Measurements from ENCODE around the gene TMEM217. TPM values are rescaled to one million over a fixed set of nuclear protein-coding genes. Genes with fewer than 3 reads are reported as not detected.

Gene TMEM217
- polyA plus RNA-seq, 3 donors, result 0.09 to 0.29 TPM; not detected in 1

DNA sequence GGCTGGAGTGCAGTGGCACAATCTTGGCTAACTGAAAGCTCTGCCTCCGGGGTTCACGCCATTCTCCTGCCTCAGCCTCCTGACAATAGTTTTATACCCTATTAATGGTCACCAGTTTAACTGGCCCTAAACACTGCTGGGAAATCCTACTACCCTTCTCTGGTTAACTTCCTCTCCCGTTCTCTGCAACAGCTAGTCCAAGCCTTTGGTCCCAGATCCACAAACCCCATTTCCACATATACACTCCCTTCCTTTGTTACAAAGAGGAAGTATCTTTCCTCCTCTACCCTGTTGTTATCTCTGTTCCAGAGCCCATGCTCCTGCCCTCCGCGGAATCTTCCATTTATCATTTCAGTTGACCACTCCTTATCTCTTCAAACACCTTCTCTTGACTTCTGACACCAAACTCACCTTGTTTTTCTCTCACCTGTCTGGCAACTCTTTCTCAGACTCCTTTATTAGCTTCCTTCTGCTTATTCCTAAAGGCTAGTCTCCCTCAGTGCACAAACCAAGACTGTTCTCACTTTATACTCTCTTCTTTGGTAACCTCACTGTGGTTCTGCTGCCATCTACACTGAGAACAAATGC, 25.4 kb downstream of the TMEM217 start:
- H3K9me3 ChIP-seq (replicated peaks in 1 of 2; ENCODE audit: control insufficient read depth in 1 of 2, insufficient read depth in 1 of 2, low read length in 2 of 2), result no peaks in the 10 kb centered on the region
- no peak for DNase-seq
- TF ChIP-seq, protein P1, sequence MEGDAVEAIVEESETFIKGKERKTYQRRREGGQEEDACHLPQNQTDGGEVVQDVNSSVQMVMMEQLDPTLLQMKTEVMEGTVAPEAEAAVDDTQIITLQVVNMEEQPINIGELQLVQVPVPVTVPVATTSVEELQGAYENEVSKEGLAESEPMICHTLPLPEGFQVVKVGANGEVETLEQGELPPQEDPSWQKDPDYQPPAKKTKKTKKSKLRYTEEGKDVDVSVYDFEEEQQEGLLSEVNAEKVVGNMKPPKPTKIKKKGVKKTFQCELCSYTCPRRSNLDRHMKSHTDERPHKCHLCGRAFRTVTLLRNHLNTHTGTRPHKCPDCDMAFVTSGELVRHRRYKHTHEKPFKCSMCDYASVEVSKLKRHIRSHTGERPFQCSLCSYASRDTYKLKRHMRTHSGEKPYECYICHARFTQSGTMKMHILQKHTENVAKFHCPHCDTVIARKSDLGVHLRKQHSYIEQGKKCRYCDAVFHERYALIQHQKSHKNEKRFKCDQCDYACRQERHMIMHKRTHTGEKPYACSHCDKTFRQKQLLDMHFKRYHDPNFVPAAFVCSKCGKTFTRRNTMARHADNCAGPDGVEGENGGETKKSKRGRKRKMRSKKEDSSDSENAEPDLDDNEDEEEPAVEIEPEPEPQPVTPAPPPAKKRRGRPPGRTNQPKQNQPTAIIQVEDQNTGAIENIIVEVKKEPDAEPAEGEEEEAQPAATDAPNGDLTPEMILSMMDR (IDR thresholded peaks at IDR 0.05), result no peak
- peaks cover 0 to 3% (median 2%) of the 10 kb centered on the region in 3 donors for H3K27me3 Mint-ChIP-seq (ENCODE audit: low read depth in 3 of 3)
- peaks cover 5% of the 10 kb centered on the region for H3K4me1 Mint-ChIP-seq
- no peak overlapping the region for H3K27ac ChIP-seq (ENCODE audit: low read depth in 1 of 2, low read length in 2 of 2)
- no peaks in the 10 kb centered on the region for H3K4me1 ChIP-seq (ENCODE audit: control insufficient read depth in 1 of 2, insufficient read depth in 2 of 2, low read length in 2 of 2)
- no peak overlapping the region for H2AFZ ChIP-seq (ENCODE audit: insufficient read depth, low read depth, low read length, poor library complexity, severe bottlenecking)
- H3K4me3 ChIP-seq (replicated peaks in 1 of 3; ENCODE audit: low read depth in 2 of 3, low read length in 3 of 3), result no peak overlapping the region
- no peaks in the 10 kb centered on the region for H3K36me3 ChIP-seq (replicated peaks in 1 of 2; ENCODE audit: control insufficient read depth in 1 of 2, insufficient read depth in 2 of 2, low read length in 2 of 2)
- intact Hi-C loops (cut with micrococcal nuclease), result no loop called here
- 75% methylated on average over 5 of the region's 5 CpGs for WGBS (ENCODE audit: insufficient coverage)
- peaks cover 0 to 2% (median 0%) of the 10 kb centered on the region in 7 donors for H3K9me3 Mint-ChIP-seq
- no peaks in the 10 kb centered on the region for H3K36me3 Mint-ChIP-seq
- no peak overlapping the region for H3K4me2 ChIP-seq (replicated peaks; ENCODE audit: extremely low read depth, low read length, poor library complexity, severe bottlenecking)
- H3K27me3 ChIP-seq (ENCODE audit: control insufficient read depth in 2 of 2, insufficient read depth in 2 of 2, low read length in 2 of 2), result no peaks in the 10 kb centered on the region
- no peaks in the 10 kb centered on the region for H3K79me2 ChIP-seq (ENCODE audit: insufficient read depth, low read length)
- H4K20me1 ChIP-seq (ENCODE audit: insufficient read depth, low read length), result no peaks in the 10 kb centered on the region
- H3K4me3 Mint-ChIP-seq, result no peak overlapping the region
- no peak overlapping the region for H3K27ac Mint-ChIP-seq
- H3K9ac ChIP-seq (ENCODE audit: insufficient read depth, low read length, poor library complexity, severe bottlenecking), result no peak overlapping the region

- intact Hi-C loops (cut with micrococcal nuclease), result no loop called here
- Histone ChIP-seq H3K36me3 (replicated peaks in 1 of 2; ENCODE audit: control insufficient read depth in 1 of 2, insufficient read depth in 2 of 2, low read length in 2 of 2) (no peaks in the 10 kb centered on the region), H3K27ac (ENCODE audit: low read depth in 1 of 2, low read length in 2 of 2) (no peak overlapping the region), H3K9me3 (replicated peaks in 1 of 2; ENCODE audit: control insufficient read depth in 1 of 2, insufficient read depth in 1 of 2, low read length in 2 of 2) (no peaks in the 10 kb centered on the region), H3K4me3 (replicated peaks in 1 of 3; ENCODE audit: low read depth in 2 of 3, low read length in 3 of 3) (no peak overlapping the region), H2AFZ (ENCODE audit: insufficient read depth, low read depth, low read length, poor library complexity, severe bottlenecking) (no peak overlapping the region), H3K4me1 (ENCODE audit: control insufficient read depth in 1 of 2, insufficient read depth in 2 of 2, low read length in 2 of 2) (no peaks in the 10 kb centered on the region), H3K4me2 (replicated peaks; ENCODE audit: extremely low read depth, low read length, poor library complexity, severe bottlenecking) (no peak overlapping the region), H3K79me2 (ENCODE audit: insufficient read depth, low read length) (no peaks in the 10 kb centered on the region), H4K20me1 (ENCODE audit: insufficient read depth, low read length) (no peaks in the 10 kb centered on the region), H3K9ac (ENCODE audit: insufficient read depth, low read length, poor library complexity, severe bottlenecking) (no peak overlapping the region), H3K27me3 (ENCODE audit: control insufficient read depth in 2 of 2, insufficient read depth in 2 of 2, low read length in 2 of 2) (no peaks in the 10 kb centered on the region)
- peaks cover 5% of the 10 kb centered on the region for H3K4me1 Mint-ChIP-seq
- TF ChIP-seq, protein P1 (IDR thresholded peaks at IDR 0.05), result no peak
- no peaks in the 10 kb centered on the region for H3K9me3 Mint-ChIP-seq
- DNase-seq, result no peak
- no peaks in the 10 kb centered on the region for H3K36me3 Mint-ChIP-seq
- 96% methylated on average over 4 of the region's 6 CpGs for WGBS (ENCODE audit: insufficient coverage)
- H3K27ac Mint-ChIP-seq, result no peak overlapping the region
- no peak overlapping the region for H3K4me3 Mint-ChIP-seq
- peaks cover 0 to 3% (median 3%) of the 10 kb centered on the region in 3 donors for H3K27me3 Mint-ChIP-seq (ENCODE audit: low read depth in 3 of 3)
Measured at GRCh38 chr6:37230104-37230503, 27.8 kb downstream of the TMEM217 start.

Data from CD14-positive monocyte (primary cell).